HL-60 (cell line): ENCODE data around the gene HSD17B12.

Experiments
- CTCF ChIP-seq: IDR thresholded peaks from one replicate; pipeline ENCODE4 v1.5.1; 2011; ENCODE audit warnings: low read length, control low read depth, inconsistent platforms; ENCODE audit not compliant: insufficient read depth
- POLR2AphosphoS5 ChIP-seq: IDR thresholded peaks from 2 replicates; pipeline ENCODE4 v1.6.1; 2012; ENCODE audit warnings: low read depth
- REST ChIP-seq: IDR thresholded peaks from 2 replicates; pipeline ENCODE4 v1.6.1; 2012; ENCODE audit warnings: low read depth; ENCODE audit not compliant: insufficient replicate concordance
- SPI1 ChIP-seq: IDR thresholded peaks from 2 replicates; pipeline ENCODE4 v1.6.1; 2012; ENCODE audit warnings: low read depth, mild to moderate bottlenecking, borderline replicate concordance

GRCh38 chr11:43879789-43880639 lies 199.5 kb downstream of the HSD17B12 start:
- TF ChIP-seq CTCF (no peak), POLR2AphosphoS5 (no peak), REST (no peak), SPI1 (no peak)
